ENCODE measurements around the gene FBXW7. TPM values are rescaled to one million over a fixed set of nuclear protein-coding genes. Genes with fewer than 3 reads are reported as not detected.

The FBXW7 gene
- 18.2 and 23.5 TPM in 2 replicates for total RNA-seq (2014; rRNA removed; shearing (Covaris generic))

DNA sequence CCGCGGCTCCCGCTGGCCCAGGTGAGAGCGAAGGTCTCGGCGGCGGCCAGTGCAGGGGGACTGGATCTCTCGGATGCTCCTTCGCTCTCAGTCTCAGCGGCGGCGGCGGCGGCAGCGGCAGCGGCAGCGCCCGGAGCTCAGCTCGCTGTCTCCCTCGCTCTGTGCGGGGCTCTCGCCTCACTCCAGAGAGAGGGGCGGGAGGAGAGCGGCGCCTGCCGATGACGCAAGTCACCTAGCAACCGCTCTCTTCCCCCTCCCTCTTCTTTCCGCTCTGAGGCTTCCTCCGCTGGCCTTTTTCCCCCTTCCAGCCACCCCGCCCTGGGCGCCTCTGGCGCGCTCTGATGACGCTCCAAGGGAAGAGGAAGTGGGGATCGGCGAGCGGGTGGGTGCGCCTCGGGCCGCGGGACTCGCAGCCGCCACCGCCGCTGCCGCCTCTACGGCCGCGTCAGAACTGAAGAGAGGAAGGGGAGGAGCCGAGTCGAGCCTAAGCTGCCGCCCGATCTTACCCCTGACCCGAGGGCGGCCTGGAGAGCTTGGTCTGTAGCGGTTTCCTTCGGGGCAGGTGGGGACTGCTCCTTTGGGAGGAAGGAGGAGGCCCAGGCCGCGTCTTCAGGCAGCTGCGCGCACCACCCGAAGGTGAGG, at the start of gene FBXW7:
Gene FBXW7 (minus strand): TSS at position 190 of the 642 bp plus-strand sequence. CDS start 124,289 bp downstream, outside the sequence.

Small RNAs within 50 kb of the gene (small RNA-seq; reads per million reads assigned to genes)
- gene MIR3140: not detected

Other genes starting within 250 kb of the FBXW7 start
- 3.1 and 4.2 TPM in 2 replicates for gene TMEM154, start 143.9 kb upstream of the FBXW7 start, total RNA-seq (2014; rRNA removed; shearing (Covaris generic))
- gene TIGD4, start 243.6 kb upstream of the FBXW7 start, total RNA-seq (2014; rRNA removed; shearing (Covaris generic)): 1.3 and 1.5 TPM in 2 replicates
- gene ARFIP1, start 243.9 kb upstream of the FBXW7 start, total RNA-seq (2014; rRNA removed; shearing (Covaris generic)): 26.7 and 33.3 TPM in 2 replicates